SU-DHL-6 (cell line): ENCODE measurements around the gene AMBP.

ENCODE experiments used
- H2AFZ ChIP-seq: fragments of 200-600 bp; sonication (generic); 2 replicates; pipeline ENCODE4 v1.6.1; 2014; ENCODE audit warnings: low read depth, mild to moderate bottlenecking, moderate library complexity, mixed read lengths, antibody characterized with exemption, low read length; ENCODE audit not compliant: severe bottlenecking
- H3F3A ChIP-seq: fragments of 200-600 bp; shearing (Covaris generic); 2 replicates; pipeline ENCODE4 v1.6.0; 2016; ENCODE audit warnings: antibody characterized with exemption, mild to moderate bottlenecking; ENCODE audit not compliant: insufficient read depth
- H3K27ac ChIP-seq: fragments of 200-600 bp; sonication (generic); 2 replicates; pipeline ENCODE4 v1.5.1; 2016; ENCODE audit warnings: low read depth, mild to moderate bottlenecking, low read length, moderate library complexity, mixed read lengths
- H3K27me3 ChIP-seq: fragments of 200-600 bp; sonication (generic), shearing (Covaris generic); 2 replicates; pipeline ENCODE4 v1.6.0; 2014; ENCODE audit warnings: mild to moderate bottlenecking, low read length
- H3K36me3 ChIP-seq: fragments of 200-600 bp; sonication (generic); 2 replicates; pipeline ENCODE4 v1.6.1; 2014; ENCODE audit warnings: mild to moderate bottlenecking, low read length, mixed read lengths
- H3K4me2 ChIP-seq: fragments of 300-600, 200-600 bp; shearing (Covaris generic), sonication (generic); 2 replicates; pipeline ENCODE4 v1.6.0; 2014; ENCODE audit warnings: low read length, low read depth, mild to moderate bottlenecking; ENCODE audit not compliant: poor library complexity, severe bottlenecking
- H3K4me3 ChIP-seq: fragments of 200-600 bp; sonication (generic); 2 replicates; pipeline ENCODE4 v1.5.1; 2014; ENCODE audit warnings: antibody characterized with exemption, low read length, mild to moderate bottlenecking, mixed read lengths; ENCODE audit not compliant: insufficient read depth, poor library complexity, severe bottlenecking
- H3K79me2 ChIP-seq: fragments of 200-600 bp; sonication (generic); 2 replicates; pipeline ENCODE4 v1.6.1; 2014; ENCODE audit warnings: mild to moderate bottlenecking, low read length, moderate library complexity; ENCODE audit not compliant: insufficient read depth
- H3K9ac ChIP-seq: fragments of 200-600 bp; sonication (generic); 2 replicates; pipeline ENCODE4 v1.7.0; 2014; ENCODE audit warnings: mild to moderate bottlenecking, low read length
- H3K9me2 ChIP-seq: fragments of 200-600 bp; sonication (generic); replicated peaks from 2 replicates; pipeline ENCODE4 v1.6.1; 2014; ENCODE audit warnings: low read length; ENCODE audit not compliant: insufficient read depth
- H3K9me3 ChIP-seq: fragments of 200-600 bp; sonication (generic); 2 replicates; pipeline ENCODE4 v1.6.1; 2014; ENCODE audit warnings: low read length, mixed read lengths; ENCODE audit not compliant: insufficient read depth
- H4K20me1 ChIP-seq: fragments of 200-600 bp; sonication (generic); 2 replicates; pipeline ENCODE4 v1.6.1; 2014; ENCODE audit warnings: low read depth, mild to moderate bottlenecking, antibody characterized with exemption, low read length, moderate library complexity, mixed read lengths
- EZH2phosphoT487 ChIP-seq: fragments of 200-600 bp; sonication (generic), shearing (Covaris generic); conservative IDR thresholded peaks from 2 replicates; pipeline ENCODE4 v1.6.1; 2018; ENCODE audit warnings: mild to moderate bottlenecking, antibody characterized with exemption, low read length, moderate library complexity, mixed read lengths
- TF ChIP-seq, protein P1 (sequence below): fragments of 200-600 bp; sonication (generic); IDR thresholded peaks from one replicate; pipeline ENCODE4 v1.5.1; 2017; ENCODE audit warnings: antibody characterized with exemption, mild to moderate bottlenecking, low read length, moderate library complexity; ENCODE audit not compliant: insufficient read depth, poor library complexity, severe bottlenecking

Gene AMBP

DNA sequence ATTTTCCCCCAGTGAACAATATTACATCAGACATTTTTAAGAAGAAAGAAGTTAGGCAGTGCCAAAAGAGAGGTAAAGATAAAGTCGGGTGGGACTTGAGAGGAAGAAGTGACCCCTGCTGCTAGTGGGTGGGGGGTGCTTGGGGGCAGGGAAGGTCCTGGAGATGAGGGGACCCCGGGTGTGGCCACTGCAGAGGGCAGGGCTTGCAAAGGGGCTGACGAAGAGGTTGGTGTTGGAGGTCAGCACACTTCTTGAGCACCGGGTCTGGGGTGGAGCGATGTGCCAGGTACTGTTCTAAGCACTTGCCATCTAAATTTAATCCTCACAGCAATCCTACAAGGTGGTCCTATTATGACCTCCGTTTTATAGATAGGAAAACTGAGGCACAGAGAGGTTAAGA, 62.0 kb downstream of the AMBP start:
- no peaks in the 10 kb centered on the region for H3F3A ChIP-seq
- no peak overlapping the region for H3K27ac ChIP-seq
- no peaks in the 10 kb centered on the region for H3K27me3 ChIP-seq
- no peaks in the 10 kb centered on the region for H3K36me3 ChIP-seq
- H3K9ac ChIP-seq = no peak overlapping the region
- no peaks in the 10 kb centered on the region for H3K9me3 ChIP-seq
- no peaks in the 10 kb centered on the region for H4K20me1 ChIP-seq
- H2AFZ ChIP-seq = no peak overlapping the region
- TF ChIP-seq EZH2phosphoT487 = no peak
- TF ChIP-seq, protein P1, sequence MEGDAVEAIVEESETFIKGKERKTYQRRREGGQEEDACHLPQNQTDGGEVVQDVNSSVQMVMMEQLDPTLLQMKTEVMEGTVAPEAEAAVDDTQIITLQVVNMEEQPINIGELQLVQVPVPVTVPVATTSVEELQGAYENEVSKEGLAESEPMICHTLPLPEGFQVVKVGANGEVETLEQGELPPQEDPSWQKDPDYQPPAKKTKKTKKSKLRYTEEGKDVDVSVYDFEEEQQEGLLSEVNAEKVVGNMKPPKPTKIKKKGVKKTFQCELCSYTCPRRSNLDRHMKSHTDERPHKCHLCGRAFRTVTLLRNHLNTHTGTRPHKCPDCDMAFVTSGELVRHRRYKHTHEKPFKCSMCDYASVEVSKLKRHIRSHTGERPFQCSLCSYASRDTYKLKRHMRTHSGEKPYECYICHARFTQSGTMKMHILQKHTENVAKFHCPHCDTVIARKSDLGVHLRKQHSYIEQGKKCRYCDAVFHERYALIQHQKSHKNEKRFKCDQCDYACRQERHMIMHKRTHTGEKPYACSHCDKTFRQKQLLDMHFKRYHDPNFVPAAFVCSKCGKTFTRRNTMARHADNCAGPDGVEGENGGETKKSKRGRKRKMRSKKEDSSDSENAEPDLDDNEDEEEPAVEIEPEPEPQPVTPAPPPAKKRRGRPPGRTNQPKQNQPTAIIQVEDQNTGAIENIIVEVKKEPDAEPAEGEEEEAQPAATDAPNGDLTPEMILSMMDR = no peak
- no peaks in the 10 kb centered on the region for H3K79me2 ChIP-seq
- H3K4me2 ChIP-seq = no peak overlapping the region
- H3K9me2 ChIP-seq = no peaks in the 10 kb centered on the region
- no peak overlapping the region for H3K4me3 ChIP-seq

DNA sequence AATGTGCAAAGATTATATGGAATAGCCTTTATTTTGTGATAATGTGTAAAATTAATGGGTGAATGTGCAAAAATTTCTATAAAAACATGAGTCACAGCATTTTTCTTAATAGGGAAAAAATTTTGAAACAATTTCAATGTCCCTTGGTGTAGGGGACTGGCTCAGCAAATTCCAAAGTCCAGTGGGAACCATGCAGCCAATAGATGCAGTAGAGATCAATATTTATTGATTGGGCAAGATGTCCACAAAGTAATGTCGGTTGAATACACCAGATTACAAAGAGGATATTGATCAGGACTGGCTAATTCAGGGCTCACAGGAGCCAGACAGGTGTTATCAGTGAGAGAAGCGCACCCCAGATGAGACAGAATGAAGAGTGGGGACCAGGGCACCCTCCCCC, 62.5 kb downstream of the AMBP start:
- Histone ChIP-seq H3F3A (no peaks in the 10 kb centered on the region), H3K27ac (no peak overlapping the region), H4K20me1 (no peaks in the 10 kb centered on the region), H3K79me2 (no peaks in the 10 kb centered on the region), H3K9ac (no peak overlapping the region), H3K36me3 (no peaks in the 10 kb centered on the region), H3K27me3 (no peaks in the 10 kb centered on the region), H3K9me2 (no peaks in the 10 kb centered on the region), H2AFZ (no peak overlapping the region), H3K4me2 (no peak overlapping the region), H3K4me3 (no peak overlapping the region), H3K9me3 (no peaks in the 10 kb centered on the region)
- TF ChIP-seq, protein P1 = no peak
- no peak for TF ChIP-seq EZH2phosphoT487

DNA sequence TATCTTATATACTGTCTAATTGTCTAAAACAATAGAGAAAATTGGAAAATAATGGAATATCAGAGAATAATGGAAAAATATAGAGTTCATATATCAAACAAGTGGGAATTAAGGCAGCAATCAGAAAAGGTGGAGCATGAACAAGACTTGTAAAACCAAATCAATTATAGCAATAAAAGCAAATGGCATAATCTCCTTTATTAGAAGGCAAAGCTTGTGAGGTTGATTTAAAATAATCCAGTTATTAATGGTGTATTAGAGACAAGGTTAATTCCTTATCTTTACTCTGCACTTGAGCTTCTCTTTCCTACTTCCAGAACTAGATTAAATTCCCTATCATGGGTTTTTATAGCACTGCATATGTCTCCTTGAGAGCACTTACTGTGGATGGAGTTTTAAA, 64.1 kb downstream of the AMBP start:
- H3K27me3 ChIP-seq = no peaks in the 10 kb centered on the region
- H3K36me3 ChIP-seq = no peaks in the 10 kb centered on the region
- H3K9ac ChIP-seq = no peak overlapping the region
- no peak overlapping the region for H3K4me3 ChIP-seq
- no peaks in the 10 kb centered on the region for H4K20me1 ChIP-seq
- H3K27ac ChIP-seq = no peak overlapping the region
- H3K79me2 ChIP-seq = no peaks in the 10 kb centered on the region
- no peaks in the 10 kb centered on the region for H3K9me3 ChIP-seq
- no peaks in the 10 kb centered on the region for H3K9me2 ChIP-seq
- no peaks in the 10 kb centered on the region for H3F3A ChIP-seq
- TF ChIP-seq, protein P1 = no peak
- TF ChIP-seq EZH2phosphoT487 = no peak
- no peak overlapping the region for H2AFZ ChIP-seq
- no peak overlapping the region for H3K4me2 ChIP-seq

DNA sequence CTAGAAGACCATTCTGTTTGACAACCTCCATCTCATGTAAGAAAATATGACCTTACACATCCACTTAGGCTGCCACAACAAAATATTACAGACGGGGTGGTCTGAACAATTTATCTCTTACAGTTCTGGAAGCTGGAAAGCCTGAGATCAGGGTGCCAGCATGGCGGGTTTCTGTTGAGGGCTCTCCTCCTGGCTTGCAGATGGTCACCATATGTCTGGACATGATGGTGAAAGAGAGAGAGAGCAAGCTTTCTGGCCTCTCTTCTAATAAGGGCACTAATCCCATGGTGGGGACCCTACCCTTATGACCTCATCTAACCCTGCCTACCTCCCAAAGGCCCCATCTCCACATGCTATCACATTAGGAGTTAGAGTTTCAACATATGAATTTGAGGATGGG, 66.0 kb downstream of the AMBP start:
- H3F3A ChIP-seq = no peaks in the 10 kb centered on the region

More for the DNA sequence above, 66.0 kb downstream of the AMBP start:
- Histone ChIP-seq H3K36me3 (no peaks in the 10 kb centered on the region), H3K9me2 (no peaks in the 10 kb centered on the region), H3K27ac (no peak overlapping the region), H3K27me3 (no peaks in the 10 kb centered on the region), H3K79me2 (no peaks in the 10 kb centered on the region), H3K9ac (no peak overlapping the region), H3K4me3 (no peak overlapping the region), H2AFZ (no peak overlapping the region), H3K4me2 (no peak overlapping the region), H3K9me3 (no peaks in the 10 kb centered on the region), H4K20me1 (no peaks in the 10 kb centered on the region)
- TF ChIP-seq EZH2phosphoT487 = no peak
- TF ChIP-seq, protein P1 = no peak
